GM19043 (cell line): ENCODE measurements around the gene MYO3A.

Experiments
- ATAC-seq: cut with Tn5 transposase; IDR thresholded peaks from one replicate; pipeline ENCODE4 v1.9.1; 2021; ENCODE audit warnings: low read depth; ENCODE audit not compliant: unreplicated experiment

MYO3A gene

DNA sequence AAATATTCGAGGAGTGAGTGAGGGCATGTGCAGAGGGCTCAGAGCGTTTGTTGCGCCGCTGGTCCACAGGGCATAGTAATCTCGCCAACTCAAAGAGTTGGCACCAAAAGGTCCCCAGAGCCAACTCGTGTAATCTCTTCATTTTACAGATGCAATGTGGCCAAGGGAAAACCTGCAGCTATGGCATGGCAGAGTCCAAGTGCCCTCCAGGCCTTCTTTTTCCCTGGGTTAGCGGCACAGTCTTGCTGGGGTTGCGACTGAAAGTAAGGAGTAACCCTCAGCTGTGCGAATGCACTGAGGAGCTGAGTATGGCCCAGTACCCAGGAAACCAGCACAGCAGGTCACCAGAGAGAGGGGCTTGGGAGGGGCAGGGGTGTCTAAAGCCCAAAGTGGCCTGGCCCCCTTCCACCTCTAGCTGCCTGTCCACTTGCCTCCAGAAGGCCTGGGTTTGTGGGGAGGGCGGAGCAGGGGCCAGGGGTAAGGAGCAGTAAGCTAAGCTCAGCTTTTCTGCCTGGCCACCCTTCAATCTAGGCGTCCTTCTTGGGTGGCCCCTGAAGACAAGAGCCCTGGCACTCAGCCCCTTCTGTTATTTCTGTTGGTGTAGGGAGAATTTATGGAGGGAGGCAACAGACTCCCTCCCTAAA lies 279.2 kb downstream of the MYO3A start:
- no peak for ATAC-seq

DNA sequence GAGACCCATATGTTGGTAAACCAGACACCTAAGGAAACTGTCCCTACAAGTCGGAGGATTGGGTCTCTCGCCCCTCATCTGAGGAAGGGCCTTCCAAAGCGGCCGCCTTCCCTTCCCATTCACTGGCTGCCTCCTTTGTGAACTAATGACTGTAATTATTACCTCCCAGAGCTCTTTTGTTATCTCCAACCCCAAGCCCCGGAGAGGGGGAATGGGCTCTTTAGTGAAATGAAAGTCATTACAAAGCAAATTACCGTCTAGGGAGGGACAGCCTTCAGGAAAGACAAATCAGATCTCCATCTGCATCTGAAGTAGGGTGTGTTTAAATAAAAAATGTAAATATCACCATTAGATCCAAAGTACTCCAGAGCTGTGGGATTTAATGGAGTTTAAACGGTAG lies 280.0 kb downstream of the MYO3A start:
- no peak for ATAC-seq

DNA sequence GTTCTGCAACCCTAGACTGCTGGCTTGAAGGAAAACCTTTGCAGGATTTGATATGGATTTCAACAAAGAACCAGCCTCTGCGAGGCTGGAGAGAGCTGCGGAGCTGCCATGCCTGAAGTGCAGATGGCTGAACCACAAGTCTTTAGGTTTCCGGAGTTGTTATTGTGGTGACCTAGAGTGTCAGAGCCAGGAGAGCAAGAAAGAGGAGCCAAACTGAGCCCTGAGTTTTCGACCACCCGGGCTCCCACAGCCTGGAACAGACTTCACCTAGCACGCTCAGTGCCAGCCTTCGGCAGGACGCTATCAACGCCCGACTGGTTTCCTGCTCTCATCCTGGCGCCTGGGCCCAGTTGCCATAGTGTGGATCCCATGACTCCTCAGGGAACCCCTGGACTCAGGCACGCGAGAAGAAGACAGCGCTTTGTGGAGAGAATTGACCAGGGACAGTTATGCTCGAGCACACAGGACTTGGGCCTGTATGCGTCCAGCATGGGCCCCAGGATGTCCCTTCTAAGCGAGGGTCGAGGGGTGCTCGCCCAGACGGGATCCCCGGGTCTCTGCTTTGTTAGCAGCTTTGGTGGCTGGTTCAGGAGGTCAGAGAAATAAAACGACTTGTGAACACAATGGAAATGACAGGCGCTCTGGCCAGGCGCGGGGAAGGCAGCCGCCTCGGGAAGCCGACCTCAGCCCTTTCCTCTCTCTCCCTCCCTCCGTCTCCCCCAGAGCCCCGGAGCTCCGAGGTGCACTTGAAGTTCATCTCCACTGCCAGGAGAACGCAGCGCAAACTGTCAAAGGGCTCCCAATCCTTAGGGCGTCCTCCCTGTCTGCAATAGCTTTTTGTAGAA lies 280.7 kb downstream of the MYO3A start:
- no peak for ATAC-seq

DNA sequence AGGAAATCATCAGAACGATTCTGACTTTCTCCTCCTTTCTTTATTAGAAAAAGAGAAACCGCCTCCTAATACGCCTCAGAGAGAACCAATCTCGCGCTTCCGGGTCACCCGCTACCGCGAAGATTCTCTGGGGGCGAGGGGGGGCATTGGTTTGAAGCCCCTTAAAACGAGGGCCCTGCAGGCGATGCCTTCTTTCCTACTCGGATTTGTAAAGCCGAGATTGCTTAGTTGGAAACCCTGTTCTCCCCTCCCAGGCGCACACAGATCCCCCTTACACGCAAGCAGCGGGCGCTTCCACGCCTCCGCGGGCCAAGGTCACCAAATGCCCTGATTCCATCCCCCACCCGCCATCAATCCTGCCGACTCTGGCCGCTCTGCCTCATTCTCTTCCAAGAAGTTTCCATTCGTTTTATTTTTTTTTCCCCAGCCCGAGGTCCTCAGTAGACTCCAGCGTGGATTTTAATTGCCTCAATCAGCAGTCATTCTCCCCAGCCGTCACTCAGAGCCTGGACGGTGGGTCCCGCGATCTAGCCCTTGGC lies 281.4 kb downstream of the MYO3A start:
- ATAC-seq, result no peak

DNA sequence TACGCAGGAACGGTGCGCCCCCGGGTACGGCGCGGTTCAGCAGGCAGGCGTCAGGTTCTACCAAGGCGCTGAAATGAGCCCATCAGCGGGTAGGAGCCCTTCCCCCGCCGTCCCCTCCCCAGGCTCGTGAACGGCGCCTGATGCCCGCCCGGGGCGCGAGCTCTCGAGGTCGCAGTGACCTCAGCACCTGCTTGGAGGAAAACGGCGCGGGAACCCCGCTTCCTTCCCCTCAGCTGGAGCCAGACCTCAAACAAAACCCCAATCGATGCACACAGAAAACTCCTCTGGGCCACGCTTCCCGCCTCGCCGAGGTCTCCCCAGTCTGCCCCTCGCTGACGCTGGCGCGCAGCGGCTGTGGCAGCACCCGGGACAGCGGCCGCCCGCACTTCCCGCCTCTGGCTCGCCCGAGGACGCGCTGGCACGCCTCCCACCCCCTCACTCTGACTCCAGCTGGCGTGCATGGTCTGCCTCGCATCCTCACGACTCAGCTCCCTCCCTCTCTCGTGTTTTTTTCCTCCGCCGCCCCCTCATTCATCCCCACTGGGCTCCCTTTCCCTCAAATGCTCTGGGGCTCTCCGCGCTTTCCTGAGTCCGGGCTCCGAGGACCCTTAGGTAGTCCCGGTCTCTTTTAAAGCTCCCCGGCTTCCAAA lies 282.0 kb downstream of the MYO3A start:
- ATAC-seq, result no peak

DNA sequence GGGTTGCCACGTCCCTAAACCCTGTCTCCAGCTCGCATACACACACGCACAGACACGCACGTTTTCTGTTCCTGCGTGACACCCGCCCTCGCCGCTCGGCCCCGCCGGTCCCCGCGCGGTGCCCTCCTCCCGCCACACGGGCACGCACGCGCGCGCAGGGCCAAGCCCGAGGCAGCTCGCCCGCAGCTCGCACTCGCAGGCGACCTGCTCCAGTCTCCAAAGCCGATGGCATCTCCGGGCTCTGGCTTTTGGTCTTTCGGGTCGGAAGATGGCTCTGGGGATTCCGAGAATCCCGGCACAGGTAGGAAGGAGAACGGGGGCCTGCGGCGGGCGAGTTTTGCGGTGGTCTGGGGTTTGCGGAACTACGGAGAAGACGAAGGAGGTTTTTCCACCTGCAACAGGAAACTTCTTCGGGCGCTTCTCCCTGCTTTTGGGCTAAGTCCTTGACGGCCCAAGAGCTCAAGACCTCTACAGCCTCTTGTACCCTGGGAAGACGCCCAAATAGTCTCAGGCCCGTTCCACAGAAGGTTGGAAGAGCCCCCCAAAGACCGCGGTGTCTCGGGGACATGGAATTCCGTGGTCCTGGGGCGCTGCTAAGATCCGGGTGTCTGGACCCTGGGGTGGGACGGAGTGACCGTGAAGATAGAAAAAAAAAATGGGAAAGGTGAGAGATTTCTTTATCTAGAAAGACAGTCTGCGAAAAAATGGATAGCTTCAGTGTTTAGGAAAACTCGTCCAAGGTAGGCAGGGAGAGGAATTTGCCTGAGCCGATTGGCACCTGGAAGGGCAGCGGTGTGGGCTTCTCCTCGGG lies 282.8 kb downstream of the MYO3A start, which contains the start of gene GAD2:
TSS of gene GAD2 (plus strand) at position 190 of the 811 bp plus-strand sequence. CDS start at position 226, 36 bp downstream.
- ATAC-seq, result no peak

DNA sequence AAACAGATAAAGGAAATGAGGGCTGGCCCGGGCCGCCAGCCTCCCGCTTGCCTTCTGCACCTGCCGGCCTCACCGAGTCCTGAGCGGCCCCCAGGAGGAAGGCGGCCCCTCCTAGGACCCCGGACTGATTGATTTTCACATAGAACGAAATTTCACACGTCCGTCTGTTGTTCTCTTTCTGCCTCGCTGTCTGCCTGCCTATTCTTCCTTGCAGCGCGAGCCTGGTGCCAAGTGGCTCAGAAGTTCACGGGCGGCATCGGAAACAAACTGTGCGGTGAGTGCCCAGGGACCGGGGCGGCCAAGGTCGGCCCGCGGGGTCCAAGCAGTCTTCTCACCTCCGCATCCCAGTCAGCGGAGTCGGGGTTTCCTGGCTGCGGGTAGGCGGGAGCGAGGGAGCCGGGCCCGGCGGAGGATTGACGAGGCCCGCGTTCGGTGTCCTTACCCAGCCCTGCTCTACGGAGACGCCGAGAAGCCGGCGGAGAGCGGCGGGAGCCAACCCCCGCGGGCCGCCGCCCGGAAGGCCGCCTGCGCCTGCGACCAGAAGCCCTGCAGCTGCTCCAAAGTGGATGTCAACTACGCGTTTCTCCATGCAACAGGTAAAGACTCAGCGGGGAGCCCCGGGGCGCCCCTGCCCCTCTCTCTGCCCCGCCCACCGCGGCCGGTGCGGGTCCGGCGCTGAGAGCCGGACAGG lies 283.5 kb downstream of the MYO3A start:
- no peak for ATAC-seq

DNA sequence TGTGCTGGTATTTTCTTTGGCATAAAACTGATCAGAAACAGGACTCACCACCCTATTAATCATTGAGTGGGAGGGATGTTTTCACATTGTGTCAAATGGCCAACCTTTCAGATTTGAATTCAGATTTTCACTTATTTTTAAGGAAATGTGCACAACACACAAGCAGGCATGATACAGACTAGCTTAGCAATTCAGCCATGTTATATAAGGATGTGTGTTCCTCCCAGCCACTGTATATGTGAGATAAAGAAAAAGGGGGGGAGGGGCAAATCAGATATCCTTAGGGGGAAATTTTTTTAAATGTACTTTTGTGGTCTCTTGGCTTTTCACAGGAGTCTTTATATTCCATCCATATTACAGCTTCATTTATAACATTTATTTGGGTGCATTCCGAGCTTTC lies 285.6 kb downstream of the MYO3A start:
- no peak for ATAC-seq

DNA sequence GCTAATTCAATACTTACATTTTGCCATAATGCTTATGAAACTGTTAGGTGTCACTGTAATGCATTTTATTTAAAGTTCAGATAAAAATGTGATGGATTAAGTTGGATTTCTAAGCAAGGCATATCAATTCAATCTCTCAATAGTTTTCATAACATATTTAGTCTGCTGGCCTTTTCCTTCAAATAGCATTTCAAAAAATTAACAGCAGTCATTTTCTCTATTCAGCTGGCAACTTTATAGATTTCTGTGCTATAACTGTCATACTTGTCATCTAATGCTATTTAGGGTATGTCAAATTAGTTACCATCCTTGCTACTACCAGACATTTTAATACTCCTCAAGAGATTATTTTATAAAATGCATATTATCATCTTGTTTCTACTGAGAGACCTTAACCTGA lies 286.9 kb downstream of the MYO3A start:
- ATAC-seq, result no peak

DNA sequence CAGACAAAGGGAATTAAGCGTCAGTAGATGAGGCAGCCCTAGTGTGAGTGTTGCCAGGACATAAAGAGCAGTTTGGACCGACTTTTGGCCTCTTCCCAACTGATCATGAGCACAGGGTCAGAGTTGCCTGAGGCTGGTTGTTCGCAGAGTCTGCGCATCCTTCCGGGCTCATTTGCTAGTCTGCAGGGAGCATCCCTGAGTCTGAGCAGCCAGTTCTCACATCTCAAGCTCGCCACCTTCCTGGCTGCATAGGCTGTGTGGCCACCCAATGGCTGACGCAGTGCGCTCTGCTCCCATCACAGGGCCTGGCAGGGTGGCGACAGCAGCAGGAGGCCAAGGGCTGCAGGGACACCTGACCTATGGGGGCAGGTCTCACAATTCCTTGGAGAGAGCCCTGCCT lies 287.5 kb downstream of the MYO3A start:
- no peak for ATAC-seq

DNA sequence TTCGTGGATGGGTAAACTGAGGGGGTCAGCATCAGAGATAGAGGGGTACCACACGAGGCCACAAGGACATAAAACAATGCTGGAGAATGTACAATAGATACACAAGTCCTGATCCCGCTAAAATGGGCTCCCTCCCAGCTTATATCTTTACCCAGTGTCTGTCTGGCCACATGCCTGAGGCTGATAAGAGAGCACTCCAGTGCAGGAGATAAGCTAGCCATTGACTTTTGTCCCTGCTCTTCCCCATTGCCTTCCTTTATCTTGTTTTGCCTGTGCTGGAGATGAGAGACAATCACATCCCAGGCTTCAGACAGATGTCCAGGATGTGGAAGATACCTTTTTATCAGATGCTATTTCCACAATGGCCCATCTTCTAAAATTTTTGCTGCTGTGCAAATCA lies 288.5 kb downstream of the MYO3A start:
- no peak for ATAC-seq

DNA sequence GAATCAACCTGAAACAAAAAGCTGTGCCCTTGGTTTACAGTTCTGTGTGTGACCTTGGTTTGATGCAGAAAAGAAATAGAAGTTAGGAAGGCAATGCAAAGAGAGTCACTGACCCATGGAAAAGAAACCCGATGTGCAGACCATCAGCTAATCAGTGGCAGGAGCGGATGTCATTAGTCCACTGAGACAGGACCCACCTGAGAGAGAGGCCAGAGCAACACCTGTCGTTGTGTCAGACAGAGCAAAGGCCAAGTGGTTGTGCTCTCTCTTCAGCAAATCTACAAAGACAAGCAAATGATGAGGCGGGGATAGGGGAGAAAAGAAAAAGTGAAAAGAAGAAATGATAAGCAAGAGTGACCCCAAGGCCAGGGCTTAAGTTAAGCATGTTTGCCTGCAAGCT lies 291.3 kb downstream of the MYO3A start:
- ATAC-seq, result no peak

DNA sequence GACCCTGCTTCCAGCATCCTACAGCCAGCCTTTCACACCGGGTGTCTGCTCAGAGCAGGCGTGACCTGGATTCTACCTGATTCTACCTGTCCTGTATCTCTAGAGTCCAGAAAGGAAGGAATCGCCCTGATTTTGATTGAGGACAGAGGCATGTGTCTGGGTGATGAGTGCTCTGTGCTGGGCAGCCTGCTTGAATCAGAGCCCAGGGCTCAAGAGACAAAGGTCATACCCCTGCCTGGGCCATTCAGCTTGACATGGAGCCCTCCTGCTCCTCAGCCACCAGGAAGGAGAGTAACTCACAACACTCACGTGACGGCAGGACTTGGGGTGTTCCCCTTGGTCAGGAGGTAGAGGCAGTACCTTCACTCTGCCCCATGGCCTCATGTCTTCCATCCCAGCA lies 293.8 kb downstream of the MYO3A start:
- no peak for ATAC-seq

DNA sequence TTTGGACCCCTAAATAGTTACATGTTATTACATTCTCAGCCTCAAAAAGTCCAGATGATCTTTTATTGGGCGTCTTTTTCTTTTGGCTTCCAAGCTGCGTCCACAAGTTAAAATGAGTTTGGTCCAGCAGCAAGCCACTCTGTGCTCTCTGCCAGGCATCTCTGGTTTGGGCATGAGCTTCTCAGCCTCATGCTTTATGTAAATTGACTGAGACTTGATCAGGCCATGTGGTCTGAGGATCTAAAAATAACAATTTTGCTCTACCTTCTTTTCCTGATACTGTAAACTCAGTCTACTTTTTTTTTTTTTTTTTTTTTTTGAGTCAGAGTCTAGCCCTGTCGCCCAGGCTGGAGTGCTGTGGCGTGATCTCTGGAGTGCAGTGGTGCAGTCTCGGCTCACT lies 298.1 kb downstream of the MYO3A start:
- ATAC-seq, result no peak

DNA sequence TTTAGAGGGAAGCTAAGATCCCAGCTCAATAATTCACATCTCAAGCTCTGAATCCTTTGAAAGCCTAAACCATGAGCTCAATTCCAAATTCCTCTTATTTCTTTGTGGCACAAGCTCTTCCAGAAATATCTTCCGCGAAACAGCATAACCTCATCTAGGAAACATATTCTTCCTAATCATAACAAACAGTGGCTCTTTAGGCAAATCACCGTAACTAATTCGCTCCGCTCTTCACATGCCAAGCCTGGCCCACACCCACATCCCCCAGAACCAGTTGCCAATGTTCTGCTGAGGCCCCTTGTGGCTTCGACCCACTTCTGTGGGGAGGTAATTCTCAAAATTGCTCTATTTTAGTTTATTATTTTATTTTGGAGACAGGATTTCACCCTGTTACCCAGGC lies 301.7 kb downstream of the MYO3A start:
- no peak for ATAC-seq

DNA sequence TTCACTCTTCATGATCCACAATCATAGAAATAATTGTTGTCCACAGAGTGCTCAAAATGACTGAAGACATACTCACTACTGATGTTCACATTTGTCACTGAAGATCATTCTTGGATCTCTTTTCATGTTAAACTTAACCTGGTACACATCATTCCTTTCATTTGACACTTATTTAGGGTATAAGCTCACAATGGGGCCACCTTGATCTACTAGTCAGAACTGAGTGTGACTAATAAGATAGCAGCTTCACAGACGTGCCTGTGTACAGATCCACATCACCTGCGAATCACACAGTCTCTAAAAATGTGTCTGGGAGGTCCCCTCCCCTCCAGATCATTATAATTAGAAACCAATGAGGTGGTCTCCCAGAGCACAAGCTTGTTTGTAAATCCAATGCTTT lies 304.3 kb downstream of the MYO3A start:
- ATAC-seq, result no peak

DNA sequence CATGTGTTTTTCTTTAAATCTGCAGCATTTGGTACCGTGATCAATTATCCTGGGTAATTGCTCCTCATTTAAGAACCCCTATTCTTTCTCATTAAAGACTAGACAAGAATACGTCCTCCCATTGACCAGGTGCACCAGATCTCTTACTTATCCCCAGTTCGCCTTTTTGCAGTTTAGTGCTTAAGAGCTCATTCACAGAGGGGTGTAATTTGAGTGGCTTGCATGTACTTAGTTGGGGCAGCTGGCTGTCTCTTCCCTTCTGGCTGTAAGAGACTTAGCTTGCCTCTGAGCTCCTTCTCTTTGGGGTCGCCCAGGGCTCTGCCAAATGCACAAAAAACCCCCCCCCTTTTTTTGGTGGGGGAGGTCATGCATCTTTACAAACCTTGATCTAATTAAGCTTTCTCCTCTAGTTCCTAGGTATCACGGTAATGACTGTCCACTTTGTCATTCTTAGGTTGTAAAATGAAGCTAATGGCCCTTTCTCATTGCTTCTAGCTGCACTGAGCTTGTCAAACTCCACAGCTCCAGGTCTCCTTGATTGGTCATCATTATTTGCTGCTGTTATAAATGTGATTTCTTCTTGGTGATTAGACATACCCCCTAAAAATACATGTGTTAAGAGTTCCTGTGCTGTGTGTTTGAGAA lies 308.8 kb downstream of the MYO3A start:
- ATAC-seq, result no peak

DNA sequence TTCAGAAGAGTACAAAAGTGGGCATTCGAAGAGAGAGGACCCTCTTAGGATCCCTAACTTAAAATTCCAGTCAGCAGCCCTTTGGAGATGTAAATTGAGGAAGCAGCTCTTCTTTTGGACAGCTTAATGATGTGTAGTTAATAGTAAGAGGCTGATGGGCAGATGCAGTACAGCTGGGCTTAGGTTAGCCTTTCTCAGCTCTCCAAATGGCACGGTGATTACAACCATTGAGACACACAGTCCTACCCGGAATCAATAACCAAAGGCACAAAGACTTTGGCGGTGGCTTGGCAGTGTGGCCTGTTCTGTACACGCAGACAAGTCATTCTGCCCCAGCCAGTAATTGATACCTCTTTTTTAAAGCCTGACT lies 309.3 kb downstream of the MYO3A start:
- ATAC-seq, result no peak

DNA sequence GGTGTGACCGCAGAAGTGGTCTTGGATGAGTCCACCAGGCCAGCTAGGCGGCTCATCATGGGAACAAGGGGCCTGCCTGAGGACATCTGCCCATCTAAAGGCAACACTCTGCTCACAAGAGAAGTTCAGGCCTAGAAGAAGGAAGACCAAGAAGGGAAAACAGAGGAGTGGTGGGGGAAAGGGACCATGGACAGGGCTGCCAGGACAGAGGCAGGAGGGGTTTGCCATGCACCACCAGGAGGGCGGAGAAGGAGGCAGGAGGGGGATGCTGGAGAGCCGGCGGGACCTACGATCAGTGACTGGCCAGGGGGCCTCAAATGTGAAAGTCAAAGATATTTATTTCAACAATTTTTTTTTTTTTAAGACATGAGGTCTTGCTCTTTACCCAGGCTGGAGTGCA lies 315.7 kb downstream of the MYO3A start:
- ATAC-seq, result no peak

DNA sequence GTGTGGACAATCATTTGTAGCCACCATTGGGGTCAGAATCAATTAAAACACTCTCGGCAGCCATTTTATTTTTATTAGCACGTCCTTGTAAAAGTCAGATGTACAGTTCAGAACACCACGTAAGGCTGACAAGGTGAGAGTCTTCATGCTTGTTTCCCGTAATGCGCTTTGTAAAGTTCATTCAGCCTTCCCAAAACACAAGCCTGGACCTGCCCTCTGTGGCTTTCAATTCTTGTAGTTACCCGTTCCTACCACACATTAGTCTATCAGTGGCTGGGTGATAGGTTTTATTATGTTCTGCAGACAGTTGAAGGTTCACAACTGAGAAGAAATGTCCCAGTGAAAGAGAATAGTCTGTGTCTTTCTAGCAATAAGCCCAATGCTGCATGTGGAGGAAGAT lies 317.9 kb downstream of the MYO3A start:
- ATAC-seq, result no peak
